Left ventricle myocardium superior (tissue), 1 donor: ENCODE results near the gene CTSD. TPM values are rescaled to one million over a fixed set of nuclear protein-coding genes. Genes with fewer than 3 reads are reported as not detected.
A peak's percentile ranks its signal among the peaks of the same experiment; 100 is the strongest.

Experiments
- ATAC-seq: fragments of 200-7000 bp; cut with Tn5 transposase; one replicate; pipeline ENCODE4 v1.9.1; 2020; ENCODE audit warnings: mild to moderate bottlenecking, moderate library complexity
- DNase-seq: peaks from one replicate; pipeline ENCODE4 v3.0.0-alpha.2; 2020
- intact Hi-C: fragments of 100-400 bp; cut with micrococcal nuclease; formaldehyde crosslinking; loops from one replicate; pipeline ENCODE4 v1.11.0; 2022
- total RNA-seq: library from RNA; stranded (reverse); fragmentation: NEBNext Ultra II Directional; extraction: Animal tissue kit (Norgen Biotek cat#: 25700); gene quantifications from one replicate; pipeline ENCODE4 v1.2.1, GENCODE V29; 2021
- donor health status: DM: no; HTN: yes; CAD: no; lungs with severe emphysema.

Gene CTSD
- total RNA-seq, 1 donor from 2014 or later: 1,004 TPM

- intact Hi-C loops: no loop called here
- ATAC-seq: peak; percentile 44
- DNase-seq: peak; percentile 55
Measured at GRCh38 chr11:1748636-1749394, 14.9 kb downstream of the CTSD start.

DNA sequence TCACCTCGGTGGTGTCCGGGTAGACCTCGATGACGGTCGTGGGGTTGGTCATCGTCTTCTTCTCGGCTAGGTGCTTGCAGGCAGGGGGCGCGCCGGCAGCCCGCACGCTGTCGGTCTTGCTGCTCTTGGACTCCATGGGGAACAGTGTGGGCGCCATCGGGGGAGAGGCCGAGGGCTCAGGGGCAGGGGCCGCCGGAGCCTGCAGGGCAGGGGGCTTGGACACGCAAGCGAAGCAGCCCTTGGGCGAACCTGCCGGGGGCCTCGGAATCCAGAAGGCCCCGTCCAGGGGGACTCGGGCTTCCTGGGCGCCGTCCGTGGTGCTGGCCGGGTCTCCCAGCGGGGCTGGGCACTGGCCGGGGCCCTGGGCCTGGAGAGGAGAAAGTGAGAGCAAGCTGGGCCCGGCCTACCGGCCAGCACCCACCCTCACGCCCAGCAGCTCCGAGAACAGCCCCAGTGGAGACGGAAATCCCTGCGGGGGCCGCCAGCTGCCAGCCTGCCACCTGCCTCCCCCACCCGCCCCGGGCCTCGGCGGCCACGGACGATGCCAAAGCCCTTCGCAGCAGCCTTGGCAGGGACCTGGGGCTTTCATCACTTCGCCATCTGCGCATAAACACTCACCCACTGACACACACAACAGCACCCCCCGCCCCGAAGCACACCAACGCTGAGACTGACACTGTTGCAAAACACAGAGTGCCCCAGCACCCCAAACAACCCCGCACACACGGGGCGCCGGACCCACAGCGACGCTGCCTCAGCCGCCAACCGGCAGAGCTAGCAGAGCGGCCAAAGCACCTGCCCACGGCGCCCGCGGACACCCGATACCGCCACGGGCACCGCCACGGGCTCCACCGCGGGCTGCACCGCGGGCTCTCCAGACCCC lies 15.7 kb downstream of the CTSD start:
- intact Hi-C loops: no loop called here
- ATAC-seq (peak; percentile 7), DNase-seq (peak; percentile 69)

- no peak for DNase-seq
- intact Hi-C loops: no loop called here
- ATAC-seq: no peak
Measured at GRCh38 chr11:1746956-1747752, 16.6 kb downstream of the CTSD start.

DNA sequence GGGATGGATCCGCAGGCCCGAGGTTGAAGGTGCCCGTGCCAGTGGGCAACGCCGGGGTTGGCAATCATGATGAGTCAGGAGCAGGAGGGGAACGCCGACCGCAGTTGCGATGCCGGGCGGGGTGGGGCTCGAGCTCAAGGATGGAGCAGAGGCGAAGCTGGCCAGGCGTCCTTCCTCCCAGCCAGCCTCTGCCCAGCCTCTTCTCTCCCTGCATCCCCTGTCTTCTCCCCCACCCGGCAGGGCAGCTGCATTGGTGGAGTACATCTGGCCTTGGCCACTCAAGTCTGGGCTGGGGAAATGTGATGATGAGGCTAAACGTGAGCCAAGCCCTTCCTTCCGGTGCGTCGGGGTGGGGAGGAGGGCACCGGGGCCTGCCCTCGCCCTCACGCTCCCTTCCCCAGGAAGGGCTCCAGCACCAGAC lies 17.2 kb downstream of the CTSD start:
- DNase-seq: no peak
- intact Hi-C loops: no loop called here
- no peak for ATAC-seq

GRCh38 chr11:1745701-1746320 lies 17.9 kb downstream of the CTSD start:
- no peak for DNase-seq
- ATAC-seq: no peak
- intact Hi-C loops: no loop called here

GRCh38 chr11:1744891-1745700 lies 18.6 kb downstream of the CTSD start:
- intact Hi-C loops: no loop called here
- DNase-seq (peak; percentile 59), ATAC-seq (peak; percentile 10)

DNA sequence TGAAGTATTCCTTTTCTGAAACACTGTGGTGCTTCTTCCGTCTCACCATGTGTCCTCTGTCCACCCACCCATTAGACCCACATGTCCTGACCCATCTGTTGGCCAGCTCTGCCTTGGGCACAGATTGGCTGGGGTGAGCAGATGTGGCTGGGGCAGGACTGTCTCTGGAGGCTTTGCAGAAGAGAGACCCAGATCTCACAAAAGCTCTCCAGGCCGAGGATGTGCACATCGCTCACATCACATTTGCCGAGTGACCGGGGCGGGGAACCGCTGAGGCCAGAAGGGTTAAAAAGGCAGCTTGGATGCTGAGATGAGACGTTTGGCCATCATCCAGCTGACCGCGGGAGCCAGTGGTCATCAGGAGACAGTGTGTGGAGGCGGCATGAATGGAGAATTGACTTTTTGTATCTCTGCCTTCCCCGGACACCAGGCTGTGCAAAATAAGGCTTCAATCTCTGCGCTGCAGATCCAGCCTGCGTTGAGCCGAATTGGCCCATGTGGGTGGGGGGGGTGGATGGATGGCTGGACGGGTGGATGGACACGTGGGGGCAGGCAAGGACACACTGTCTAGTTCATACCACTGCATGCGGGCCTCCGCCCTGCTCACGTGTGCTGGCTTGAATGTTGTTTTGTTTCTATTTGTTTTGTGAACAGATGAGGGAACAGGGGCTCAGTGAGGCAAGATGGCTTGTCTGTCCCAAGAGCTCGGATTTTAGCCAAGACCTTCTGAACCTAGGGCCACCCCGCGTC lies 19.4 kb downstream of the CTSD start:
- ATAC-seq (peak; percentile 16), DNase-seq (no peak)
- intact Hi-C loops: no loop called here

- intact Hi-C loops: no loop called here
- ATAC-seq: no peak
- no peak for DNase-seq
Measured at GRCh38 chr11:1743585-1744136, 20.1 kb downstream of the CTSD start.

GRCh38 chr11:1742869-1743584 lies 20.7 kb downstream of the CTSD start:
- intact Hi-C loops: no loop called here
- DNase-seq (no peak), ATAC-seq (no peak)

DNA sequence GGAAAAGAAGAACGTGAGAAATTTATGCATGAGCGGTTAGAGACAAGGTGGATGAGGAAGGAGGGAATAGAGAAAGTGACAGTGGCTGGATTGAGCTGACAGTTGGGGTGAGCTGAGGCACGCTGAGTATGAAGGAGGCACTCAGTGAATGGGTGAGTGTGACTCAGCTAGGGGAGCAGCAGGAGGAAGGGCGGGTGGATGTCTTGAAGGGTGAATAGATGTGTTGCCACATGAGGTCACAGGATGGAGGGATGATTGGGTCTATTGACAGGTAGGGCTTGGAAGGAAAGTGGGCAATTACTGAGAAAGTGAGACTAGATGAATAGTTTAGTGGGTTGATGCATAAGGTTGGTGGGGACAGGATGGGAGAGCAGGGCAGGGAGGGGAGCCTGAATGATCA lies 21.4 kb downstream of the CTSD start:
- ATAC-seq (no peak), DNase-seq (no peak)
- intact Hi-C loops: no loop called here

- intact Hi-C loops: no loop called here
- DNase-seq: no peak
Measured at GRCh38 chr11:1741741-1742140, 22.0 kb downstream of the CTSD start.

GRCh38 chr11:1740786-1741530 lies 22.8 kb downstream of the CTSD start:
- intact Hi-C loops: no loop called here
- ATAC-seq (no peak), DNase-seq (no peak)

More at GRCh38 chr11:1741741-1742140, 22.0 kb downstream of the CTSD start:
- no peak for ATAC-seq

- intact Hi-C loops: no loop called here
- DNase-seq (no peak), ATAC-seq (no peak)
Measured at GRCh38 chr11:1739576-1739975, 24.2 kb downstream of the CTSD start.

- no peak for ATAC-seq
- DNase-seq: no peak
- intact Hi-C loops: no loop called here
Measured at GRCh38 chr11:1738380-1738779, 25.3 kb downstream of the CTSD start.

DNA sequence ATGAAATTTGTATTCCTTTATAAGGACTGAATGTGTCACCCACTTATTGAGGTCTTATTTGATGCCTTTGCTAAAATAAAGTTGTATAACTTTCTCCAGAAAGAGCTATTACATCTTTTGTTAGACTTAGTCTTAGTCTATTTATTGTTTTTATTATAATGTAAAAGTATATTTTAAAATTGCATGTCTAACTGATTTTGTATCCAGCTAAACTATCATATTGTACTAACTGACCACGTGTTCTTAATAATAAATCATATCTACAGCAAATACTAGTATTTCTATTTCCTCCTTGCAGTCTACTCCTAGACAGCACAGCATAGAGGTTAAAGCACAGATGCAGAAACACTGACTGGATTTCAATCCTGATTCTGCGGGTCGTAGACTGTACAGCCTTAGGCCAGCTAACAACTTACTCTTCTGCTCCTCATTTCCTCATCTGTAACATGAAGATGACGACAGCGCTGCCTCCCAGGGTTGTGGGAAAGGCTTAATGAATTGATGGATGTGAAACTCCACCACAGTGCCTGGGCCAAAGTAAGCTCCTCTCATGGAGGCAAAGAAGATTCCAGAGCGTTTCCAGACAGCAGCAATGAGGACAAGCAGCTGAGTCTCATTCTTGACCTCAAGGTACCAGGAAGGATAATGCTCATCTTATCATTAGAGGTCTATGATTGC lies 26.5 kb downstream of the CTSD start:
- intact Hi-C loops: no loop called here
- ATAC-seq (no peak), DNase-seq (no peak)
